Activated T-cell treated with anti-CD3 and anti-CD28 coated beads, Interleukin-2, amount 50 U/mL, for 1 hour (primary cell): ENCODE results near the gene ABCF2.

Experiments used
- DNase-seq: peaks from one replicate; pipeline ENCODE4 v3.0.0-alpha.2; 2020

Gene ABCF2

GRCh38 chr7:151192002-151192539, 34.9 kb downstream of the ABCF2 start:
- DNase-seq, result no peak

GRCh38 chr7:151191544-151191943, 35.5 kb downstream of the ABCF2 start:
- DNase-seq, result no peak

- DNase-seq, result no peak
These were observed 38.0 kb downstream of the ABCF2 start for GRCh38 chr7:151189038-151189437.

GRCh38 chr7:151188252-151188542, 38.8 kb downstream of the ABCF2 start:
- DNase-seq, result no peak

- no peak for DNase-seq
These were observed 39.4 kb downstream of the ABCF2 start for GRCh38 chr7:151187409-151188251.

- DNase-seq, result no peak
These were observed 40.2 kb downstream of the ABCF2 start, which contains the start of gene ASB10 for GRCh38 chr7:151186640-151187408. ASB10 (minus strand) TSS chr7:151187250; CDS start chr7:151187130, 120 bp downstream.

GRCh38 chr7:151185762-151186639, 41.0 kb downstream of the ABCF2 start:
- no peak for DNase-seq

GRCh38 chr7:151181011-151181431, 46.0 kb downstream of the ABCF2 start:
- no peak for DNase-seq

- no peak for DNase-seq
These were observed 47.1 kb downstream of the ABCF2 start for GRCh38 chr7:151179946-151180345.

- DNase-seq, result no peak
These were observed 47.6 kb downstream of the ABCF2 start for GRCh38 chr7:151179287-151179860.

- no peak for DNase-seq
These were observed 48.2 kb downstream of the ABCF2 start for GRCh38 chr7:151178831-151179230.

GRCh38 chr7:151178236-151178635, 48.8 kb downstream of the ABCF2 start:
- no peak for DNase-seq

- no peak for DNase-seq
These were observed 49.7 kb downstream of the ABCF2 start for GRCh38 chr7:151177310-151177709.

GRCh38 chr7:151176401-151176800, 50.6 kb downstream of the ABCF2 start:
- no peak for DNase-seq

- DNase-seq, result no peak
These were observed 51.2 kb downstream of the ABCF2 start for GRCh38 chr7:151175793-151176311.

- DNase-seq, result no peak
These were observed 51.8 kb downstream of the ABCF2 start for GRCh38 chr7:151175047-151175792.

GRCh38 chr7:151174246-151175046, 52.6 kb downstream of the ABCF2 start:
- peak; percentile 46 for DNase-seq

GRCh38 chr7:151173386-151174245, 53.4 kb downstream of the ABCF2 start:
- no peak for DNase-seq
